ENCODE data around the gene RXFP1.

- TF ChIP-seq ZNF512 (CRISPR knock-in tag; IDR thresholded peaks at IDR 0.05; ENCODE audit: borderline replicate concordance): no peak
- TF ChIP-seq CTCF (IDR thresholded peaks at IDR 0.05): no peak
- TF ChIP-seq E2F1 (CRISPR knock-in tag; IDR thresholded peaks at IDR 0.05): no peak
- no peak for TF ChIP-seq ESRRA (CRISPR knock-in tag; IDR thresholded peaks at IDR 0.05; ENCODE audit: borderline replicate concordance)
- TF ChIP-seq TEAD4 (CRISPR knock-in tag; IDR thresholded peaks at IDR 0.05): no peak
- TF ChIP-seq ZMAT4 (CRISPR knock-in tag; IDR thresholded peaks at IDR 0.05): no peak
Observed at GRCh38 chr4:158622251-158622650, 100.6 kb downstream of the RXFP1 start.

Measured in WTC11 (cell line).